A549 (cell line): ENCODE data around the gene ZNF638.

Source experiments
- CTCF ChIP-seq: fragments of >200 bp; sonication (Bioruptor Twin); formaldehyde crosslinking; IDR thresholded peaks from 3 replicates; pipeline ENCODE4 v1.5.1; 2016
- JUN ChIP-seq, 2 experiments: fragments of >200 bp; sonication (Bioruptor Twin); formaldehyde crosslinking; IDR thresholded peaks; 2 replicates in 1 of 2; 3 replicates in 1 of 2; pipeline ENCODE4 v1.6.1; 2016 to 2017
- MAFK ChIP-seq: fragments of 450-650 bp; IDR thresholded peaks from 2 replicates; pipeline ENCODE4 v1.6.1; 2014; ENCODE audit not compliant: partially characterized antibody
- REST ChIP-seq: fragments of 200-600 bp; sonication (generic); IDR thresholded peaks from 2 replicates; pipeline ENCODE4 v1.6.1; 2016; ENCODE audit warnings: antibody characterized with exemption, mild to moderate bottlenecking, moderate library complexity
- TF ChIP-seq, protein P1 (sequence below): fragments of 250-450 bp; sonication (Bioruptor Pico); IDR thresholded peaks from 2 replicates; pipeline ENCODE4 v1.5.0; 2021; ENCODE audit warnings: mild to moderate bottlenecking, moderate library complexity, borderline replicate concordance

- TF ChIP-seq CTCF: no peak
- no peak for TF ChIP-seq REST
- no peak for TF ChIP-seq JUN (IDR thresholded peaks at IDR 0.05)
- no peak for TF ChIP-seq MAFK
- TF ChIP-seq, protein P1, sequence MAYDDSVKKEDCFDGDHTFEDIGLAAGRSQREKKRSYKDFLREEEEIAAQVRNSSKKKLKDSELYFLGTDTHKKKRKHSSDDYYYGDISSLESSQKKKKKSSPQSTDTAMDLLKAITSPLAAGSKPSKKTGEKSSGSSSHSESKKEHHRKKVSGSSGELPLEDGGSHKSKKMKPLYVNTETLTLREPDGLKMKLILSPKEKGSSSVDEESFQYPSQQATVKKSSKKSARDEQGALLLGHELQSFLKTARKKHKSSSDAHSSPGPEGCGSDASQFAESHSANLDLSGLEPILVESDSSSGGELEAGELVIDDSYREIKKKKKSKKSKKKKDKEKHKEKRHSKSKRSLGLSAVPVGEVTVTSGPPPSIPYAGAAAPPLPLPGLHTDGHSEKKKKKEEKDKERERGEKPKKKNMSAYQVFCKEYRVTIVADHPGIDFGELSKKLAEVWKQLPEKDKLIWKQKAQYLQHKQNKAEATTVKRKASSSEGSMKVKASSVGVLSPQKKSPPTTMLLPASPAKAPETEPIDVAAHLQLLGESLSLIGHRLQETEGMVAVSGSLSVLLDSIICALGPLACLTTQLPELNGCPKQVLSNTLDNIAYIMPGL (CRISPR knock-in tag): no peak
These were observed 32.7 kb upstream of the ZNF638 start for GRCh38 chr2:71298914-71299313.
